IMR-90 (cell line): ENCODE measurements around the gene UGT1A3. TPM values are rescaled to one million over a fixed set of nuclear protein-coding genes. Genes with fewer than 3 reads are reported as not detected.

ENCODE experiments used
- ATAC-seq: fragments of 200-7000 bp; cut with Tn5 transposase; 2 replicates; pipeline ENCODE4 v1.9.1; 2020; ENCODE audit warnings: low read depth, mild to moderate bottlenecking, moderate library complexity
- BruUV-seq: library from RNA; stranded (reverse); fragments of 400-500 nt; replicated peaks from 2 replicates; lab custom pipeline; 2021; lab: Mats Ljungman, UMichigan
- CTCF ChIA-PET: fragments of 300-600 bp; formaldehyde crosslinking; extraction: SDS; loops from one replicate; lab custom pipeline; 2021; ENCODE audit warnings: antibody characterized with exemption; lab: Yijun Ruan, JAX
- POLR2A ChIA-PET: fragments of 300-600 bp; sonication (Branson Sonifier 250); formaldehyde crosslinking; loops from one replicate; lab custom pipeline; 2022; ENCODE audit warnings: antibody characterized with exemption; ENCODE audit not compliant: unreplicated experiment; lab: Charles Lee
- DNase-seq: peaks from one replicate; pipeline ENCODE4 v3.0.0; 2013
- H2AFZ ChIP-seq: replicated peaks from 2 replicates; pipeline ENCODE3; 2013; ENCODE audit warnings: low read length, mild to moderate bottlenecking; ENCODE audit not compliant: poor library complexity
- H2AK5ac ChIP-seq: 2 replicates; pipeline ENCODE4 v1.6.1; 2013; ENCODE audit warnings: low read depth, low read length, inconsistent platforms
- H2AK9ac ChIP-seq: replicated peaks from 2 replicates; pipeline ENCODE3; 2013; ENCODE audit warnings: mild to moderate bottlenecking, low read depth, low read length, moderate library complexity; ENCODE audit not compliant: poor library complexity
- H2BK120ac ChIP-seq: 2 replicates; pipeline ENCODE4 v1.6.1; 2013; ENCODE audit warnings: low read depth, low read length, inconsistent platforms
- H2BK15ac ChIP-seq: 3 replicates; pipeline ENCODE4 v1.6.1; 2013; ENCODE audit warnings: low read depth, low read length, inconsistent platforms
- H2BK20ac ChIP-seq: 2 replicates; pipeline ENCODE4 v1.6.1; 2013; ENCODE audit warnings: low read depth, mild to moderate bottlenecking, inconsistent platforms, low read length, moderate library complexity
- H2BK5ac ChIP-seq: 2 replicates; pipeline ENCODE4 v1.6.1; 2013; ENCODE audit warnings: mild to moderate bottlenecking, low read depth, low read length, inconsistent platforms; ENCODE audit not compliant: poor library complexity, severe bottlenecking
- H3K14ac ChIP-seq: replicated peaks from 2 replicates; pipeline ENCODE4 v1.6.1; 2013; ENCODE audit warnings: low read depth, low read length, inconsistent platforms
- H3K18ac ChIP-seq: 2 replicates; pipeline ENCODE4 v1.6.1; 2013; ENCODE audit warnings: low read depth, low read length, control low read depth
- H3K23ac ChIP-seq: 2 replicates; pipeline ENCODE4 v1.6.1; 2013; ENCODE audit warnings: low read depth, low read length, inconsistent platforms
- H3K27ac ChIP-seq: 2 replicates; pipeline ENCODE4 v1.5.1; 2013; ENCODE audit warnings: mild to moderate bottlenecking, control low read depth, low read length; ENCODE audit not compliant: insufficient read depth
- H3K27me3 ChIP-seq: 2 replicates; pipeline ENCODE4 v1.6.1; 2013; ENCODE audit warnings: low read length; ENCODE audit not compliant: control insufficient read depth, insufficient read depth
- H3K36me3 ChIP-seq: 2 replicates; pipeline ENCODE4 v1.6.1; 2013; ENCODE audit warnings: low read length, mixed read lengths; ENCODE audit not compliant: control insufficient read depth, insufficient read depth
- H3K4ac ChIP-seq: 2 replicates; pipeline ENCODE4 v1.6.1; 2013; ENCODE audit warnings: low read depth, low read length, inconsistent platforms
- H3K4me1 ChIP-seq: 2 replicates; pipeline ENCODE4 v1.6.1; 2013; ENCODE audit warnings: low read length, mixed read lengths; ENCODE audit not compliant: control insufficient read depth, insufficient read depth
- H3K4me2 ChIP-seq: 2 replicates; pipeline ENCODE4 v1.6.1; 2013; ENCODE audit warnings: low read depth, mild to moderate bottlenecking, control low read depth, low read length, moderate library complexity
- H3K4me3 ChIP-seq: 2 replicates; pipeline ENCODE4 v1.5.1; 2013; ENCODE audit warnings: low read depth, mild to moderate bottlenecking, control low read depth, low read length, moderate library complexity; ENCODE audit not compliant: insufficient read depth
- H3K56ac ChIP-seq: 2 replicates; pipeline ENCODE4 v1.6.1; 2013; ENCODE audit warnings: low read length, inconsistent platforms; ENCODE audit not compliant: insufficient read depth; ENCODE audit errors: extremely low read depth
- H3K79me1 ChIP-seq, 2 experiments: 2 replicates each; pipeline ENCODE4 v1.6.1; 2013; ENCODE audit warnings: low read length in 2 of 2, inconsistent platforms in 1 of 2, low read depth in 1 of 2
- H3K9ac ChIP-seq: 2 replicates; pipeline ENCODE4 v1.6.1; 2013; ENCODE audit warnings: low read depth, low read length, control low read depth
- H3K9me1 ChIP-seq: 2 replicates; pipeline ENCODE4 v1.6.1; 2013; ENCODE audit warnings: low read length, inconsistent platforms; ENCODE audit not compliant: insufficient read depth
- H3K9me3 ChIP-seq: 2 replicates; pipeline ENCODE4 v1.6.1; 2013; ENCODE audit warnings: low read length; ENCODE audit not compliant: control insufficient read depth, insufficient read depth
- H4K20me1 ChIP-seq: 2 replicates; pipeline ENCODE4 v1.6.1; 2013; ENCODE audit warnings: low read length, inconsistent platforms; ENCODE audit not compliant: insufficient read depth
- H4K5ac ChIP-seq: 2 replicates; pipeline ENCODE4 v1.6.1; 2013; ENCODE audit warnings: mild to moderate bottlenecking, low read depth, low read length, control low read depth
- H4K8ac ChIP-seq, 2 experiments: 2 replicates each; pipeline ENCODE4 v1.6.1; 2013; ENCODE audit warnings: low read depth in 2 of 2, low read length in 2 of 2, control low read depth in 1 of 2, inconsistent platforms in 1 of 2
- H4K91ac ChIP-seq: 2 replicates; pipeline ENCODE4 v1.6.1; 2013; ENCODE audit warnings: low read depth, low read length, inconsistent platforms; ENCODE audit not compliant: insufficient read depth
- CEBPB ChIP-seq: IDR thresholded peaks from 2 replicates; pipeline ENCODE4 v1.6.1; 2012; ENCODE audit warnings: low read depth, low read length, improper control_type of control experiment
- CHD1 ChIP-seq: IDR thresholded peaks from 2 replicates; pipeline ENCODE4 v1.6.1; 2012; ENCODE audit warnings: low read depth, low read length, improper control_type of control experiment
- FOS ChIP-seq: fragments of 150-350 bp; IDR thresholded peaks from 2 replicates; pipeline ENCODE4 v1.6.1; 2016; ENCODE audit warnings: low read depth, low read length
- MAFK ChIP-seq: IDR thresholded peaks from 2 replicates; pipeline ENCODE4 v1.6.1; 2012; ENCODE audit warnings: low read depth, low read length, improper control_type of control experiment
- MAZ ChIP-seq: IDR thresholded peaks from 2 replicates; pipeline ENCODE4 v1.6.1; 2012; ENCODE audit warnings: low read depth, mild to moderate bottlenecking, low read length, improper control_type of control experiment, moderate library complexity, borderline replicate concordance
- MXI1 ChIP-seq: IDR thresholded peaks from 2 replicates; pipeline ENCODE4 v1.6.1; 2012; ENCODE audit warnings: low read depth, mild to moderate bottlenecking, low read length, moderate library complexity, borderline replicate concordance
- NFE2L2 ChIP-seq: fragments of 150-350 bp; IDR thresholded peaks from 2 replicates; pipeline ENCODE4 v1.6.1; 2016; ENCODE audit warnings: low read depth, mild to moderate bottlenecking, low read length
- POLR2A ChIP-seq: IDR thresholded peaks from 2 replicates; pipeline ENCODE4 v1.6.1; 2012; ENCODE audit warnings: mild to moderate bottlenecking, low read depth, low read length
- RAD21 ChIP-seq: IDR thresholded peaks from 2 replicates; pipeline ENCODE4 v1.6.1; 2012; ENCODE audit warnings: low read length, improper control_type of control experiment
- RCOR1 ChIP-seq: IDR thresholded peaks from 2 replicates; pipeline ENCODE4 v1.6.1; 2012; ENCODE audit warnings: mild to moderate bottlenecking, low read length, improper control_type of control experiment; ENCODE audit not compliant: insufficient replicate concordance
- RFX5 ChIP-seq: IDR thresholded peaks from 2 replicates; pipeline ENCODE4 v1.8.0; 2012; ENCODE audit warnings: low read depth, mild to moderate bottlenecking, low read length, moderate library complexity
- SMC3 ChIP-seq: fragments of 150-350 bp; IDR thresholded peaks from 2 replicates; pipeline ENCODE4 v1.6.1; 2016; ENCODE audit warnings: low read depth, mild to moderate bottlenecking, antibody characterized with exemption, low read length, moderate library complexity
- WGBS, 2 experiments: methylation state at CpG; one replicate each; pipeline versions ENCODE4 v1.1.5 to v1.1.7; 2013; ENCODE audit warnings: missing lambda C conversion rate in 2 of 2; ENCODE audit not compliant: insufficient read length in 1 of 2; ENCODE audit errors: extremely low coverage in 2 of 2; 5-methylcytosine and 5-hydroxymethylcytosine counted together
- dilution Hi-C: fragments of 300-500 bp; cut with HindIII; formaldehyde crosslinking; loops from one replicate; pipeline ENCODE4 v1.14.3; 2018; ENCODE audit warnings: low sequenced_read_pairs; ENCODE audit not compliant: unreplicated experiment
- in situ Hi-C: fragments of 300-500 bp; cut with MboI; formaldehyde crosslinking; loops from 3 replicates; pipeline ENCODE4 v1.14.3; 2019; ENCODE audit warnings: low sequenced_read_pairs, inconsistent platforms, mixed read lengths
- intact Hi-C: fragments of 100-400 bp; cut with micrococcal nuclease; formaldehyde crosslinking; loops from 2 replicates; pipeline ENCODE4 v1.10.0; 2022
- polyA plus RNA-seq, 3 experiments: library from polyadenylated mRNA; depleted of rRNA; stranded (reverse); fragments of >200 nt; gene quantifications; 2 replicates each; pipeline ENCODE4 v1.2.3, GENCODE V29; 2012; ENCODE audit warnings: low replicate concordance in 1 of 3
- total RNA-seq: library from RNA; depleted of rRNA; stranded (reverse); fragments of >200 nt; gene quantifications from 2 replicates; pipeline ENCODE4 v1.2.3, GENCODE V29; 2012
- TF ChIP-seq, protein P1 (sequence below): conservative IDR thresholded peaks from 2 replicates; pipeline ENCODE4 v1.5.1; 2012; ENCODE audit warnings: mild to moderate bottlenecking, low read depth, low read length, improper control_type of control experiment
- TF ChIP-seq, protein P2 (sequence below): fragments of 150-350 bp; IDR thresholded peaks from 2 replicates; pipeline ENCODE4 v1.6.1; 2016; ENCODE audit warnings: low read depth, mild to moderate bottlenecking, low read length, moderate library complexity, borderline replicate concordance
- TF ChIP-seq, protein P3 (sequence below): fragments of 150-350 bp; IDR thresholded peaks from 2 replicates; pipeline ENCODE4 v1.6.1; 2017; ENCODE audit warnings: mild to moderate bottlenecking, antibody characterized with exemption, low read length, low read depth

The UGT1A3 gene
- total and polyA plus RNA-seq, 2 of the 4 experiments (the other 2 are of a cell fraction), result not detected

DNA sequence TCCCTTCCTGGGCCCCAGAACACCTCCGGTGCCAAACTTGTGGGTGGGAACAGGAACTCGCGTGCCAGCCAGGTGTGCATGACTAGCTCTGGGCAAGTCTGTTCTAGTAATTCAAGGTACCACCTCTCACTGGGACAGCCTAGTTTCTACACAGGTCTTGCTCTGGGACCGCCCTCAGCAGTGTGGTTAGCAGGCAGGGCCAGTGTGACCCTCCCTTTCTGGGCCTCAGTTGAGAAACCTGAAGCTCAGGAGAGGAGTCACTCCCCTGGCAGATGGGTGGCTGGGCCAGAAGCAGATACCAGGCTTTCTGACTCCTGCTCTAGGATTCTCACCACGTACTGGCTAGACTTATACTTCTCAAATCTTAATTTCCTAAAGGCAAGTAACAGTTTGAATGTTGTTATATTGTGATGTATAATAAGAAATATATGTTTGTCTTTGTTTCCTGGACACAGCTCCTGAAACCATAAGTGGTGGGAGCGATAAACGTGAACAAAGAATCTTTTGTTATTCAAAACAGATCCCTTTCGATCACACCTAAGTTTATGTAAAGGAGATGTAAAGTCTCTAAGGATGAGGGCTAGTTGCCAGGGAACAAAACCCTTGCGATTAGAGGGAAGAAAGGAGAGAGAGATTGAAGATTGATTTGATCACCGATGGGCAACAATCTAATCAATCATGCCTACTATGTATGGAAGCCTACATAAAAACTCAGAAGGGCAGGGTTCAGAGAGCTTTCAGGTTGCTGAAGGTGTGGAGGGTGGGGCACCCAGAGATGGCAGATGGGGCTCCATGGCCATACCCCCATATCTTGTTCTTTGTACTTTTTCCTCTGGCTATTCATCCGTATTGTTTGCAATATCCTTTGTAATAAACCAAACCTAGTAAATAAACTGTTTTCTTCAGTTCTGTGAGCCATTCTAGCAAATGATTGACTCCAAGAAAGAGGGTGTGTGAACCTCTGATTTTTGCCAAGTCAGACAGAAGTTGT lies 37.1 kb upstream of the UGT1A3 start:
- Histone ChIP-seq H2BK5ac (no peak overlapping the region), H2AFZ (no peak overlapping the region), H2BK20ac (no peak overlapping the region), H3K9me1 (no peaks in the 10 kb centered on the region), H3K14ac (no peak overlapping the region), H3K56ac (no peak overlapping the region), H4K8ac (no peak overlapping the region), H2AK9ac (no peak overlapping the region), H4K20me1 (no peaks in the 10 kb centered on the region), H2BK15ac (no peak overlapping the region), H3K36me3 (no peaks in the 10 kb centered on the region), H3K4ac (no peak overlapping the region), H2BK120ac (no peak overlapping the region), H3K23ac (no peak overlapping the region), H3K4me3 (no peak overlapping the region), H3K4me2 (no peak overlapping the region), H3K4me1 (no peaks in the 10 kb centered on the region), H3K27ac (no peak overlapping the region), H3K9ac (no peak overlapping the region), H4K91ac (no peak overlapping the region), H3K27me3 (peaks cover 2% of the 10 kb centered on the region), H4K5ac (no peak overlapping the region), H3K18ac (no peak overlapping the region), H3K79me1 (no peaks in the 10 kb centered on the region), H2AK5ac (no peak overlapping the region), H3K9me3 (no peaks in the 10 kb centered on the region)
- ChIA-PET CTCF (no interaction called here), POLR2A (no interaction called here)
- ATAC-seq (no peak), DNase-seq (no peak)
- intact Hi-C loops, result no loop called here
- dilution Hi-C loops, result no loop called here
- in situ Hi-C loops, result no loop called here
- no CpG with 5 or more reads among the region's 11 CpGs for WGBS, 2 experiments
- BruUV-seq, result no TSS peak
- TF ChIP-seq RFX5 (no peak), SMC3 (no peak), MXI1 (no peak), FOS (no peak), RAD21 (no peak), POLR2A (no peak), CEBPB (no peak), RCOR1 (no peak), MAFK (no peak), NFE2L2 (no peak), CHD1 (no peak), MAZ (no peak)
- TF ChIP-seq, protein P1, sequence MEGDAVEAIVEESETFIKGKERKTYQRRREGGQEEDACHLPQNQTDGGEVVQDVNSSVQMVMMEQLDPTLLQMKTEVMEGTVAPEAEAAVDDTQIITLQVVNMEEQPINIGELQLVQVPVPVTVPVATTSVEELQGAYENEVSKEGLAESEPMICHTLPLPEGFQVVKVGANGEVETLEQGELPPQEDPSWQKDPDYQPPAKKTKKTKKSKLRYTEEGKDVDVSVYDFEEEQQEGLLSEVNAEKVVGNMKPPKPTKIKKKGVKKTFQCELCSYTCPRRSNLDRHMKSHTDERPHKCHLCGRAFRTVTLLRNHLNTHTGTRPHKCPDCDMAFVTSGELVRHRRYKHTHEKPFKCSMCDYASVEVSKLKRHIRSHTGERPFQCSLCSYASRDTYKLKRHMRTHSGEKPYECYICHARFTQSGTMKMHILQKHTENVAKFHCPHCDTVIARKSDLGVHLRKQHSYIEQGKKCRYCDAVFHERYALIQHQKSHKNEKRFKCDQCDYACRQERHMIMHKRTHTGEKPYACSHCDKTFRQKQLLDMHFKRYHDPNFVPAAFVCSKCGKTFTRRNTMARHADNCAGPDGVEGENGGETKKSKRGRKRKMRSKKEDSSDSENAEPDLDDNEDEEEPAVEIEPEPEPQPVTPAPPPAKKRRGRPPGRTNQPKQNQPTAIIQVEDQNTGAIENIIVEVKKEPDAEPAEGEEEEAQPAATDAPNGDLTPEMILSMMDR, result no peak
- TF ChIP-seq, protein P2, sequence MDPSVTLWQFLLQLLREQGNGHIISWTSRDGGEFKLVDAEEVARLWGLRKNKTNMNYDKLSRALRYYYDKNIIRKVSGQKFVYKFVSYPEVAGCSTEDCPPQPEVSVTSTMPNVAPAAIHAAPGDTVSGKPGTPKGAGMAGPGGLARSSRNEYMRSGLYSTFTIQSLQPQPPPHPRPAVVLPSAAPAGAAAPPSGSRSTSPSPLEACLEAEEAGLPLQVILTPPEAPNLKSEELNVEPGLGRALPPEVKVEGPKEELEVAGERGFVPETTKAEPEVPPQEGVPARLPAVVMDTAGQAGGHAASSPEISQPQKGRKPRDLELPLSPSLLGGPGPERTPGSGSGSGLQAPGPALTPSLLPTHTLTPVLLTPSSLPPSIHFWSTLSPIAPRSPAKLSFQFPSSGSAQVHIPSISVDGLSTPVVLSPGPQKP, result no peak
- TF ChIP-seq, protein P3, sequence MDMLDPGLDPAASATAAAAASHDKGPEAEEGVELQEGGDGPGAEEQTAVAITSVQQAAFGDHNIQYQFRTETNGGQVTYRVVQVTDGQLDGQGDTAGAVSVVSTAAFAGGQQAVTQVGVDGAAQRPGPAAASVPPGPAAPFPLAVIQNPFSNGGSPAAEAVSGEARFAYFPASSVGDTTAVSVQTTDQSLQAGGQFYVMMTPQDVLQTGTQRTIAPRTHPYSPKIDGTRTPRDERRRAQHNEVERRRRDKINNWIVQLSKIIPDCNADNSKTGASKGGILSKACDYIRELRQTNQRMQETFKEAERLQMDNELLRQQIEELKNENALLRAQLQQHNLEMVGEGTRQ, result no peak
